Smooth muscle cell (in vitro differentiated cells): ENCODE data around the gene COL7A1. TPM values are rescaled to one million over a fixed set of nuclear protein-coding genes. Genes with fewer than 3 reads are reported as not detected.

Source experiments
- DNase-seq: peaks from one replicate; lab custom pipeline; 2025; ENCODE audit not compliant: unreplicated experiment; lab: John Stamatoyannopoulos, UW
- H2AFZ ChIP-seq: fragments of 200-600 bp; sonication (generic); 2 replicates; pipeline ENCODE4 v1.6.0; 2016; ENCODE audit warnings: antibody characterized with exemption, low read depth, mild to moderate bottlenecking
- H3F3A ChIP-seq: fragments of 200-600 bp; sonication (generic); 2 replicates; pipeline ENCODE4 v1.6.0; 2017; ENCODE audit warnings: antibody characterized with exemption, low read depth
- H3K27ac ChIP-seq: fragments of 200-600 bp; sonication (generic); 2 replicates; pipeline ENCODE4 v1.5.1; 2016; ENCODE audit warnings: low read depth, mild to moderate bottlenecking
- H3K27me3 ChIP-seq: fragments of 200-600 bp; sonication (generic); 2 replicates; pipeline ENCODE4 v1.6.1; 2016; ENCODE audit warnings: low read depth, mild to moderate bottlenecking
- H3K36me3 ChIP-seq: fragments of 200-600 bp; sonication (generic); 2 replicates; pipeline ENCODE4 v1.5.1; 2016; ENCODE audit warnings: low read depth
- H3K4me1 ChIP-seq: fragments of 200-600 bp; sonication (generic); 2 replicates; pipeline ENCODE4 v1.5.1; 2016; ENCODE audit warnings: low read depth
- H3K4me2 ChIP-seq: fragments of 200-600 bp; sonication (generic); 2 replicates; pipeline ENCODE4 v1.6.0; 2016; ENCODE audit warnings: mild to moderate bottlenecking
- H3K4me3 ChIP-seq: fragments of 200-600 bp; sonication (generic); 2 replicates; pipeline ENCODE4 v1.5.1; 2016; ENCODE audit warnings: mild to moderate bottlenecking
- H3K79me2 ChIP-seq: fragments of 200-600 bp; sonication (generic); 2 replicates; pipeline ENCODE4 v1.6.0; 2016; ENCODE audit warnings: low read depth, mild to moderate bottlenecking
- H3K9ac ChIP-seq: fragments of 200-600 bp; sonication (generic); 2 replicates; pipeline ENCODE4 v1.6.0; 2016; ENCODE audit warnings: low read depth
- H3K9me3 ChIP-seq: fragments of 200-600 bp; sonication (generic); replicated peaks from 2 replicates; pipeline ENCODE4 v1.5.1; 2016; ENCODE audit warnings: low read depth
- H4K20me1 ChIP-seq: fragments of 200-600 bp; sonication (generic); 2 replicates; pipeline ENCODE4 v1.6.0; 2016; ENCODE audit warnings: low read depth
- WGBS: methylation state at CpG from one replicate; pipeline ENCODE4 v1.1.7; 2016; ENCODE audit warnings: low lambda C conversion rate; 5-methylcytosine and 5-hydroxymethylcytosine counted together
- polyA plus RNA-seq: library from polyadenylated mRNA; unstranded; fragments of >200 nt; fragmentation: Nextera tagmentation; extraction: Ambion mirVana; gene quantifications from 2 replicates; pipeline ENCODE4 v1.2.1, GENCODE V29; 2016
- total RNA-seq: library from RNA; depleted of rRNA; stranded (reverse); fragments of >200 nt; gene quantifications from 2 replicates; pipeline ENCODE4 v1.2.3, GENCODE V29; 2014
- TF ChIP-seq, protein P1 (sequence below): fragments of 200-600 bp; sonication (generic); IDR thresholded peaks from 2 replicates; pipeline ENCODE4 v1.5.1; 2017; ENCODE audit warnings: borderline replicate concordance, mild to moderate bottlenecking, antibody characterized with exemption; ENCODE audit not compliant: insufficient read depth, poor library complexity, severe bottlenecking

COL7A1 gene
- total and polyA plus RNA-seq, 2 experiments from 2014 or later, result 57.3 to 80.7 TPM

- TF ChIP-seq, protein P1, sequence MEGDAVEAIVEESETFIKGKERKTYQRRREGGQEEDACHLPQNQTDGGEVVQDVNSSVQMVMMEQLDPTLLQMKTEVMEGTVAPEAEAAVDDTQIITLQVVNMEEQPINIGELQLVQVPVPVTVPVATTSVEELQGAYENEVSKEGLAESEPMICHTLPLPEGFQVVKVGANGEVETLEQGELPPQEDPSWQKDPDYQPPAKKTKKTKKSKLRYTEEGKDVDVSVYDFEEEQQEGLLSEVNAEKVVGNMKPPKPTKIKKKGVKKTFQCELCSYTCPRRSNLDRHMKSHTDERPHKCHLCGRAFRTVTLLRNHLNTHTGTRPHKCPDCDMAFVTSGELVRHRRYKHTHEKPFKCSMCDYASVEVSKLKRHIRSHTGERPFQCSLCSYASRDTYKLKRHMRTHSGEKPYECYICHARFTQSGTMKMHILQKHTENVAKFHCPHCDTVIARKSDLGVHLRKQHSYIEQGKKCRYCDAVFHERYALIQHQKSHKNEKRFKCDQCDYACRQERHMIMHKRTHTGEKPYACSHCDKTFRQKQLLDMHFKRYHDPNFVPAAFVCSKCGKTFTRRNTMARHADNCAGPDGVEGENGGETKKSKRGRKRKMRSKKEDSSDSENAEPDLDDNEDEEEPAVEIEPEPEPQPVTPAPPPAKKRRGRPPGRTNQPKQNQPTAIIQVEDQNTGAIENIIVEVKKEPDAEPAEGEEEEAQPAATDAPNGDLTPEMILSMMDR, result no peak
- Histone ChIP-seq H3K36me3 (peaks cover 10% of the 10 kb centered on the region), H3K4me1 (no peaks in the 10 kb centered on the region), H3K4me3 (no peak overlapping the region), H4K20me1 (peaks cover 19% of the 10 kb centered on the region), H3K9me3 (no peaks in the 10 kb centered on the region), H3K9ac (no peak overlapping the region), H3F3A (no peaks in the 10 kb centered on the region), H3K79me2 (no peaks in the 10 kb centered on the region), H2AFZ (no peak overlapping the region), H3K27me3 (no peaks in the 10 kb centered on the region), H3K27ac (no peak overlapping the region), H3K4me2 (no peak overlapping the region)
- 98% methylated on average over 9 of the region's 9 CpGs for WGBS
- DNase-seq, result no peak
These were observed 70.2 kb downstream of the COL7A1 start for GRCh38 chr3:48524970-48525369.

DNA sequence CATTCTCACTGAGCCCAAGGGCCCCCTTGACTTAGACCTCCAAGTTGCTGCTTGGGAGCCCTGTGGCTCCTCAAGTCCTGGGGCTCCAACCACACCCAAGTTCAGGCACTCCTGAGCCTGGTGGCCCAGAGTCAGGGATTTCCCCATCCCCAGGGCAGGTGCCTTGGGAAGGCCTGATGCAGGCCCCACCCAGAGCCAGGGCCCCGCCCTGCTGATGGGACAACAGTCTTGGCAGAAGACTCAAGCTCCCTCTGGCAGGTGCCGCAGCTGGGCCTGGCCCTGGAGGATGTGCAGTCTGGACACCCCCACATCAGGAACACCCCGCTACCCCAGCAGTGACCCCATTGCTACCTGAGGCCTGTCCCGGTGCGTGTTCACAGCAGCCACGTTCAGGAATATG, 73.5 kb downstream of the COL7A1 start:
- Histone ChIP-seq H3K27ac (no peak overlapping the region), H2AFZ (no peak overlapping the region), H3F3A (no peaks in the 10 kb centered on the region), H3K9ac (no peak overlapping the region), H3K4me3 (no peak overlapping the region), H3K79me2 (no peaks in the 10 kb centered on the region), H3K27me3 (no peaks in the 10 kb centered on the region), H3K9me3 (no peaks in the 10 kb centered on the region), H3K4me1 (no peaks in the 10 kb centered on the region), H3K36me3 (no peaks in the 10 kb centered on the region), H4K20me1 (peaks cover 24% of the 10 kb centered on the region), H3K4me2 (no peak overlapping the region)
- DNase-seq, result no peak
- WGBS, result 97% methylated on average over 6 of the region's 6 CpGs
- TF ChIP-seq, protein P1, result no peak

DNA sequence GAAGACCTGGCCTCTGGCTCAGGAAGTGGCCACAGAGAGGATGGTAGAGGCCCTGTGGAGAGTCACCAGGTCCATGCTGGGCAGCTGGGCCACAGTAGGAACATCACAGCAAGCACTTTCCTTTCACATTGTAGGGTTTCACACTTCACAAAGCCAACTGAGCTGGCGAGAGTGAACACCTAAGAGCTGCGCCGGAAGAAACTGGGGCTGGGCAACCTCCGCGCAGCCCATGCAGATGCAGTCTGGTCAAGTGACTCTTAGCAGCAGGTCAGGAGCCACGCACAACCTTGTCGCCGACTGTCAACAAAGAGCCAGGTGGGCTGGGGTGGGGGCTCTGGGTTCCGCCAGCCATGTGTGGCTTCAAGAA, 75.9 kb downstream of the COL7A1 start:
- no peak overlapping the region for H3K27ac ChIP-seq
- H3K4me3 ChIP-seq, result no peak overlapping the region
- H3K9ac ChIP-seq, result no peak overlapping the region
- DNase-seq, result no peak
- 97% methylated on average over 9 of the region's 9 CpGs for WGBS
- H3K79me2 ChIP-seq, result no peaks in the 10 kb centered on the region
- no peak overlapping the region for H3K4me2 ChIP-seq
- no peaks in the 10 kb centered on the region for H3K27me3 ChIP-seq
- no peaks in the 10 kb centered on the region for H3F3A ChIP-seq
- no peak overlapping the region for H2AFZ ChIP-seq
- no peaks in the 10 kb centered on the region for H3K36me3 ChIP-seq
- H4K20me1 ChIP-seq, result peaks cover 40% of the 10 kb centered on the region
- TF ChIP-seq, protein P1, result no peak
- H3K4me1 ChIP-seq, result no peaks in the 10 kb centered on the region
- H3K9me3 ChIP-seq, result no peaks in the 10 kb centered on the region

GRCh38 chr3:48518638-48519276, 76.4 kb downstream of the COL7A1 start:
- Histone ChIP-seq H2AFZ (no peak overlapping the region), H3K4me1 (no peaks in the 10 kb centered on the region), H3K27ac (no peak overlapping the region), H3F3A (no peaks in the 10 kb centered on the region), H3K4me3 (no peak overlapping the region), H3K9ac (no peak overlapping the region), H3K9me3 (no peaks in the 10 kb centered on the region), H3K4me2 (no peak overlapping the region), H3K36me3 (no peaks in the 10 kb centered on the region), H3K27me3 (no peaks in the 10 kb centered on the region), H3K79me2 (no peaks in the 10 kb centered on the region), H4K20me1 (peaks cover 40% of the 10 kb centered on the region)
- no peak for DNase-seq
- 90% methylated on average over 12 of the region's 12 CpGs for WGBS
- TF ChIP-seq, protein P1, result no peak
